ENCODE results near the gene UBQLN4. TPM values are rescaled to one million over a fixed set of nuclear protein-coding genes. Genes with fewer than 3 reads are reported as not detected.

The UBQLN4 gene
- total RNA-seq, 6 experiments from 2014 or later, result 19.0 to 25.5 (median 21.0) TPM

GRCh38 chr1:156099282-156099681 is 45.7 kb upstream of the UBQLN4 start:
- Histone ChIP-seq H3K36me3 (no peaks in the 10 kb centered on the region), H3K4me3 (no peak overlapping the region), H3K27ac (no peak overlapping the region), H3K4me1 (peaks cover 0 to 12% (median under 1%) of the 10 kb centered on the region in 4 donors), H3K9me3 (no peaks in the 10 kb centered on the region), H3K27me3 (no peaks in the 10 kb centered on the region)
- DNase-seq, result no peak
- 23% methylated on average over 1 of the region's 3 CpGs for WGBS (ENCODE audit: insufficient coverage, low coverage, low lambda C conversion rate, missing lambda C conversion rate)
- no peak for ATAC-seq
- intact Hi-C loops (cut with DNase I), result loop anchor here in 1 of 2 donors (5.0 kb wide), 1 partner anchor 33 kb away; no protein-coding TSS in a partner anchor
- TF ChIP-seq POLR2A (IDR thresholded peaks at IDR 0.05) (no peak), CTCF (IDR thresholded peaks at IDR 0.05) (no peak)

DNA sequence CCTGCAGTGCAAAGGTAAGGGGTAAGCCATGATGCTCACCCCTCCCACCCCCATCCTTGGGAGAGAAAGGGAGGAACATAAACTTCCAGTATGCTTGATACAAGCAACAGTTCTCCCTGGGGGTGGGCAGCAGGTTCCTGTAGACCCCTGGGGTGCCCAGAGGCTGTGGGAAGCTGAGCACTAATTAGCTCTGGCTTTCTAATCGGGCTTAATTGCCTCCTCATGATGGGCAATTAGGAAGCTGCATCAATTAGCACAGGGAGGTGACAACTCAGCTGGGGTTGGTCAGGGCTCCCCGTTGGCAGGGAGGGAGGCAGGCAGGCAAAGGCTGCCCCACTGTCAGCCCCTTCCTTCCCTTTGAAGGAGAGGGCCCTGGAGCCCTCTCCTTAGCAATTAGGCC is 45.2 kb upstream of the UBQLN4 start:
- DNase-seq (no peak), ATAC-seq (no peak)
- intact Hi-C loops (cut with DNase I), result loop anchor here in 1 of 2 donors (5.0 kb wide), 1 partner anchor 34 kb away; no protein-coding TSS in a partner anchor
- H3K9me3 ChIP-seq, result no peaks in the 10 kb centered on the region
- peaks cover 0 to 12% (median under 1%) of the 10 kb centered on the region in 4 donors for H3K4me1 ChIP-seq
- no peak overlapping the region for H3K4me3 ChIP-seq
- no peak overlapping the region for H3K27ac ChIP-seq
- TF ChIP-seq CTCF (IDR thresholded peaks at IDR 0.05), result no peak
- TF ChIP-seq POLR2A (IDR thresholded peaks at IDR 0.05), result no peak
- H3K36me3 ChIP-seq, result no peaks in the 10 kb centered on the region
- no peaks in the 10 kb centered on the region for H3K27me3 ChIP-seq
- no CpG with 5 or more reads among the region's 2 CpGs for WGBS (ENCODE audit: insufficient coverage, low coverage, low lambda C conversion rate, missing lambda C conversion rate)

GRCh38 chr1:156097499-156098178 is 44.0 kb upstream of the UBQLN4 start:
- TF ChIP-seq CTCF (IDR thresholded peaks at IDR 0.05), result no peak
- TF ChIP-seq POLR2A (IDR thresholded peaks at IDR 0.05), result no peak
- no peak overlapping the region for H3K4me3 ChIP-seq
- intact Hi-C loops (cut with DNase I), result loop anchor here (2.0 to 5.0 kb wide), 2 partner anchors 29 to 35 kb away; no protein-coding TSS in a partner anchor
- ATAC-seq (no peak), DNase-seq (no peak)
- no peaks in the 10 kb centered on the region for H3K27me3 ChIP-seq
- H3K36me3 ChIP-seq, result no peaks in the 10 kb centered on the region
- 60% methylated on average over 1 of the region's 9 CpGs for WGBS (ENCODE audit: insufficient coverage, low coverage, low lambda C conversion rate, missing lambda C conversion rate)
- no peak overlapping the region for H3K27ac ChIP-seq
- no peaks in the 10 kb centered on the region for H3K9me3 ChIP-seq
- peaks cover 0 to 7% (median under 1%) of the 10 kb centered on the region in 4 donors for H3K4me1 ChIP-seq

DNA sequence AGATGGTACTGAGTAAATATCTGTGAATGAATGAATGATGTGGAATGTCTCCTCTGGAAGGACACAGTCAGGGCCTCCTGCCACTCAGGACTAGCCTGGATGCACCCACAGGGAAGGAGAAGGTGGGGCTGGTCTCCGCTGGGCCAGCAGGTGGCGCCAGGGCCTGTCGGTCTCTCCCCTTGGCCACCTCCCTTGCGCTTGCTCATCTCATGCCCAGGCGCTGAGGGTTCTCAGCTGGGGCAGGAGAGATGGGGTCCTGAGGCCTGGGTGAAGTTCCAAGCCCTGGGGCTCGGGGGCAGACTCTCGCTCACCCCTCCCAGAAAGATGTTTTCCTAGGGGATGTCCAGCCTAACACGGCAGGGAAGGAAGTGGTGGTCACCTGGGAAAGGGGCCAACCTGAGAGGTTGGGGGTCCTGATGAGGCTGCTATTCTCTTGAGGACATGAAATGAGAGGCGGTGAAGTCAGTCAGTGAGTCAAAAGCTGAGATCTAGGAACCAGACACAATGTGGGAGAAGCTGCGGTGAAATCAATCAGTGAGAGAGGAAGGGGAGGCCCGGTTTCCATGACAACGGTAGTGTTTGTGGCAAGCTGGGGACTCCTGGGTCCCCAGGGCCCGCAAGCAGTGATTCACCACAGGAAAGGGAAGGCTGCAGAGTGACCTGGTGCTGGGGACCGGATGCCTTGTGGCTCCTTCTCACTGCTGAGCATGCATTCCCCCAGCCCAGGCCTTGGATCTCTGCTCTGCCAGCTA is 43.2 kb upstream of the UBQLN4 start:
- TF ChIP-seq POLR2A (IDR thresholded peaks at IDR 0.05), result no peak
- peak; percentile 93 to 98 (median 98) for TF ChIP-seq CTCF (IDR thresholded peaks at IDR 0.05)
- Histone ChIP-seq H3K36me3 (no peaks in the 10 kb centered on the region), H3K9me3 (no peaks in the 10 kb centered on the region), H3K4me1 (peaks cover 0 to 7% (median under 1%) of the 10 kb centered on the region in 4 donors), H3K4me3 (no peak overlapping the region), H3K27me3 (no peaks in the 10 kb centered on the region), H3K27ac (no peak overlapping the region)
- WGBS (ENCODE audit: insufficient coverage, low coverage, low lambda C conversion rate, missing lambda C conversion rate), result 10% methylated on average over 6 of the region's 14 CpGs
- intact Hi-C loops (cut with DNase I), result loop anchor here (2.0 to 5.0 kb wide), 2 partner anchors 30 to 35 kb away; no protein-coding TSS in a partner anchor
- DNase-seq, result peak; percentile 87 to 88 (median 87)
- ATAC-seq, result peak; percentile 96 to 99 (median 98)
